ENCODE measurements around the gene DRD4.

The DRD4 gene

GRCh38 chr11:601573-602245 is 35.4 kb upstream of the DRD4 start:
- no CpG with 5 or more reads among the region's 23 CpGs for WGBS (ENCODE audit: extremely low coverage, insufficient coverage, insufficient read length)
- no peak overlapping the region for H2AK5ac ChIP-seq (ENCODE audit: low read length)
- H3K4me2 ChIP-seq (ENCODE audit: low read length) = no peak overlapping the region
- H3K27ac ChIP-seq (ENCODE audit: low read depth, low read length) = no peak overlapping the region
- H4K8ac ChIP-seq (ENCODE audit: low read depth, low read length) = no peak overlapping the region
- no peaks in the 10 kb centered on the region for H3K79me1 ChIP-seq (ENCODE audit: low read length)
- no peak overlapping the region for H3K14ac ChIP-seq (ENCODE audit: low read length)
- no peak overlapping the region for H3K4me3 ChIP-seq (ENCODE audit: low read depth, low read length)
- no peak overlapping the region for H4K12ac ChIP-seq (ENCODE audit: low read depth, low read length)
- no peak overlapping the region for H3K9ac ChIP-seq (ENCODE audit: low read length)
- no peak overlapping the region for H3K23ac ChIP-seq (ENCODE audit: low read length)
- no peak overlapping the region for H2AFZ ChIP-seq (ENCODE audit: insufficient read depth, low read length, poor library complexity)
- peaks cover 87 to 89% of the 10 kb centered on the region in 2 experiments for H3K36me3 ChIP-seq (ENCODE audit: control insufficient read depth in 1 of 2, insufficient read depth in 2 of 2, low read length in 2 of 2)
- H3K79me2 ChIP-seq (ENCODE audit: control insufficient read depth, insufficient read depth, low read length, poor library complexity) = no peaks in the 10 kb centered on the region
- H2BK12ac ChIP-seq (ENCODE audit: low read length) = no peak overlapping the region
- H2BK120ac ChIP-seq (ENCODE audit: insufficient read depth, low read length, poor library complexity) = no peak overlapping the region
- no peak overlapping the region for H3K18ac ChIP-seq (ENCODE audit: low read length)
- no peak overlapping the region for H3K4ac ChIP-seq (ENCODE audit: low read depth, low read length)
- no peak for DNase-seq
- H3K27me3 ChIP-seq (ENCODE audit: insufficient read depth, low read length) = no peaks in the 10 kb centered on the region
- peaks cover 2% of the 10 kb centered on the region for H3K9me3 ChIP-seq (ENCODE audit: insufficient read depth, low read depth, low read length)
- no peak overlapping the region for H4K91ac ChIP-seq (ENCODE audit: low read depth, low read length)
- no peak overlapping the region for H2BK5ac ChIP-seq (ENCODE audit: low read depth, low read length, poor library complexity)
- no peaks in the 10 kb centered on the region for H3K4me1 ChIP-seq (ENCODE audit: control insufficient read depth in 1 of 2, insufficient read depth in 2 of 2, low read length in 2 of 2)

GRCh38 chr11:603154-603553 is 33.9 kb upstream of the DRD4 start:
- no peak overlapping the region for H2BK12ac ChIP-seq (ENCODE audit: low read length)
- no CpG with 5 or more reads among the region's 13 CpGs for WGBS (ENCODE audit: extremely low coverage, insufficient coverage, insufficient read length)
- DNase-seq = no peak

GRCh38 chr11:605286-606129 is 31.6 kb upstream of the DRD4 start:
- Histone ChIP-seq H2BK5ac (ENCODE audit: low read depth, low read length, poor library complexity) (no peak overlapping the region), H3K27me3 (ENCODE audit: insufficient read depth, low read length) (no peaks in the 10 kb centered on the region), H2AK5ac (ENCODE audit: low read length) (no peak overlapping the region), H3K27ac (ENCODE audit: low read depth, low read length) (no peak overlapping the region), H4K91ac (ENCODE audit: low read depth, low read length) (no peak overlapping the region), H3K4me3 (ENCODE audit: low read depth, low read length) (no peak overlapping the region), H3K36me3 (ENCODE audit: control insufficient read depth in 1 of 2, insufficient read depth in 2 of 2, low read length in 2 of 2) (peaks cover 93 to 94% of the 10 kb centered on the region in 2 experiments), H3K4ac (ENCODE audit: low read depth, low read length) (no peak overlapping the region), H2BK120ac (ENCODE audit: insufficient read depth, low read length, poor library complexity) (no peak overlapping the region), H3K4me1 (ENCODE audit: control insufficient read depth in 1 of 2, insufficient read depth in 2 of 2, low read length in 2 of 2) (no peaks in the 10 kb centered on the region), H3K18ac (ENCODE audit: low read length) (peak overlapping the region; percentile 6), H3K79me2 (ENCODE audit: control insufficient read depth, insufficient read depth, low read length, poor library complexity) (no peaks in the 10 kb centered on the region), H4K12ac (ENCODE audit: low read depth, low read length) (no peak overlapping the region), H3K14ac (ENCODE audit: low read length) (no peak overlapping the region), H3K9ac (ENCODE audit: low read length) (no peak overlapping the region), H4K8ac (ENCODE audit: low read depth, low read length) (no peak overlapping the region), H3K79me1 (ENCODE audit: low read length) (no peaks in the 10 kb centered on the region), H3K4me2 (ENCODE audit: low read length) (no peak overlapping the region), H2AFZ (ENCODE audit: insufficient read depth, low read length, poor library complexity) (no peak overlapping the region), H2BK12ac (ENCODE audit: low read length) (no peak overlapping the region), H3K9me3 (ENCODE audit: insufficient read depth, low read depth, low read length) (no peaks in the 10 kb centered on the region), H3K23ac (ENCODE audit: low read length) (no peak overlapping the region)
- no CpG with 5 or more reads among the region's 33 CpGs for WGBS (ENCODE audit: extremely low coverage, insufficient coverage, insufficient read length)
- no peak for DNase-seq

More at GRCh38 chr11:603154-603553, 33.9 kb upstream of the DRD4 start:
- H3K23ac ChIP-seq (ENCODE audit: low read length) = no peak overlapping the region
- H2BK120ac ChIP-seq (ENCODE audit: insufficient read depth, low read length, poor library complexity) = no peak overlapping the region
- H3K79me2 ChIP-seq (ENCODE audit: control insufficient read depth, insufficient read depth, low read length, poor library complexity) = no peaks in the 10 kb centered on the region
- H2BK5ac ChIP-seq (ENCODE audit: low read depth, low read length, poor library complexity) = no peak overlapping the region
- H3K4me1 ChIP-seq (ENCODE audit: control insufficient read depth in 1 of 2, insufficient read depth in 2 of 2, low read length in 2 of 2) = no peaks in the 10 kb centered on the region
- no peaks in the 10 kb centered on the region for H3K27me3 ChIP-seq (ENCODE audit: insufficient read depth, low read length)
- peaks cover 87 to 90% of the 10 kb centered on the region in 2 experiments for H3K36me3 ChIP-seq (ENCODE audit: control insufficient read depth in 1 of 2, insufficient read depth in 2 of 2, low read length in 2 of 2)
- H3K4ac ChIP-seq (ENCODE audit: low read depth, low read length) = no peak overlapping the region
- H3K27ac ChIP-seq (ENCODE audit: low read depth, low read length) = no peak overlapping the region
- no peaks in the 10 kb centered on the region for H3K9me3 ChIP-seq (ENCODE audit: insufficient read depth, low read depth, low read length)
- H3K4me2 ChIP-seq (ENCODE audit: low read length) = no peak overlapping the region
- no peak overlapping the region for H3K9ac ChIP-seq (ENCODE audit: low read length)
- no peak overlapping the region for H3K4me3 ChIP-seq (ENCODE audit: low read depth, low read length)
- H4K91ac ChIP-seq (ENCODE audit: low read depth, low read length) = no peak overlapping the region
- H2AFZ ChIP-seq (ENCODE audit: insufficient read depth, low read length, poor library complexity) = no peak overlapping the region
- H4K8ac ChIP-seq (ENCODE audit: low read depth, low read length) = no peak overlapping the region
- no peak overlapping the region for H3K14ac ChIP-seq (ENCODE audit: low read length)
- no peak overlapping the region for H2AK5ac ChIP-seq (ENCODE audit: low read length)
- no peak overlapping the region for H3K18ac ChIP-seq (ENCODE audit: low read length)
- no peak overlapping the region for H4K12ac ChIP-seq (ENCODE audit: low read depth, low read length)
- H3K79me1 ChIP-seq (ENCODE audit: low read length) = no peaks in the 10 kb centered on the region

- Histone ChIP-seq H3K14ac (ENCODE audit: low read length) (no peak overlapping the region), H3K9me3 (ENCODE audit: insufficient read depth, low read depth, low read length) (no peaks in the 10 kb centered on the region), H4K12ac (ENCODE audit: low read depth, low read length) (no peak overlapping the region), H3K23ac (ENCODE audit: low read length) (no peak overlapping the region), H3K4me1 (ENCODE audit: control insufficient read depth in 1 of 2, insufficient read depth in 2 of 2, low read length in 2 of 2) (no peaks in the 10 kb centered on the region), H2AFZ (ENCODE audit: insufficient read depth, low read length, poor library complexity) (no peak overlapping the region), H3K4ac (ENCODE audit: low read depth, low read length) (no peak overlapping the region), H3K36me3 (ENCODE audit: control insufficient read depth in 1 of 2, insufficient read depth in 2 of 2, low read length in 2 of 2) (peaks cover 96 to 97% of the 10 kb centered on the region in 2 experiments), H3K9ac (ENCODE audit: low read length) (no peak overlapping the region), H2BK12ac (ENCODE audit: low read length) (no peak overlapping the region), H3K18ac (ENCODE audit: low read length) (no peak overlapping the region), H4K91ac (ENCODE audit: low read depth, low read length) (no peak overlapping the region), H4K8ac (ENCODE audit: low read depth, low read length) (no peak overlapping the region), H3K27me3 (ENCODE audit: insufficient read depth, low read length) (no peaks in the 10 kb centered on the region), H2BK120ac (ENCODE audit: insufficient read depth, low read length, poor library complexity) (no peak overlapping the region), H3K4me3 (ENCODE audit: low read depth, low read length) (no peak overlapping the region), H3K4me2 (ENCODE audit: low read length) (no peak overlapping the region), H3K79me2 (ENCODE audit: control insufficient read depth, insufficient read depth, low read length, poor library complexity) (no peaks in the 10 kb centered on the region), H3K79me1 (ENCODE audit: low read length) (no peaks in the 10 kb centered on the region), H2AK5ac (ENCODE audit: low read length) (no peak overlapping the region), H2BK5ac (ENCODE audit: low read depth, low read length, poor library complexity) (no peak overlapping the region), H3K27ac (ENCODE audit: low read depth, low read length) (no peak overlapping the region)
- no peak for DNase-seq
- no CpG with 5 or more reads among the region's 19 CpGs for WGBS (ENCODE audit: extremely low coverage, insufficient coverage, insufficient read length)
Measured at GRCh38 chr11:606245-606644, 30.8 kb upstream of the DRD4 start.
